Lung (tissue), 12 donors: ENCODE measurements around the gene GTF3C5. TPM values are rescaled to one million over a fixed set of nuclear protein-coding genes. Genes with fewer than 3 reads are reported as not detected.
"Not testable (repeated sequence)": the region's sequence is repeated elsewhere in the genome, so short reads cannot be mapped to it uniquely, and the experiment has no call there.

Experiments
- ATAC-seq: fragments of 200-7000 bp; cut with Tn5 transposase; one replicate; pipeline ENCODE4 v1.9.1; 2020; ENCODE audit warnings: moderate number of reproducible peaks; ENCODE audit not compliant: insufficient read depth, low FRiP score
- DNase-seq, 3 donors: peaks; one replicate each; pipeline ENCODE4 v3.0.0-alpha.2; 2013 to 2017
- H3K27ac ChIP-seq, 2 donors: one replicate each; pipeline ENCODE4 v1.5.1; 2013; ENCODE audit warnings: mild to moderate bottlenecking in 2 of 2, moderate library complexity in 2 of 2, control low read depth in 1 of 2, inconsistent platforms in 1 of 2, low read depth in 1 of 2, low read length in 1 of 2
- H3K27me3 ChIP-seq, 3 donors: one replicate each; pipeline ENCODE4 v1.5.1; 2013; ENCODE audit warnings: low read length in 2 of 3; ENCODE audit not compliant: control insufficient read depth in 3 of 3, insufficient read depth in 3 of 3
- H3K36me3 ChIP-seq, 4 donors: one replicate each; pipeline ENCODE4 v1.5.1; 2013; ENCODE audit warnings: low read length in 4 of 4, mild to moderate bottlenecking in 1 of 4, moderate library complexity in 1 of 4; ENCODE audit not compliant: control insufficient read depth in 4 of 4, insufficient read depth in 4 of 4
- H3K4me1 ChIP-seq, 5 donors: one replicate each; pipeline ENCODE4 v1.5.1; 2013; ENCODE audit warnings: low read length in 5 of 5, mild to moderate bottlenecking in 2 of 5, moderate library complexity in 1 of 5; ENCODE audit not compliant: control insufficient read depth in 5 of 5, insufficient read depth in 5 of 5
- H3K4me3 ChIP-seq: one replicate; pipeline ENCODE4 v1.5.1; 2013; ENCODE audit warnings: mild to moderate bottlenecking, control low read depth, moderate library complexity
- H3K9ac ChIP-seq, 2 donors: one replicate each; pipeline ENCODE4 v1.5.1; 2013; ENCODE audit warnings: low read length in 2 of 2, control low read depth in 1 of 2; ENCODE audit not compliant: insufficient read depth in 1 of 2
- H3K9me3 ChIP-seq, 4 donors: one replicate each; pipeline ENCODE4 v1.5.1; 2013; ENCODE audit warnings: low read length in 3 of 4, mild to moderate bottlenecking in 1 of 4, moderate library complexity in 1 of 4; ENCODE audit not compliant: control insufficient read depth in 4 of 4, insufficient read depth in 3 of 4
- WGBS, 2 donors: extraction: QIAGEN DNeasy Blood & Tissue Kit; methylation state at CpG; one replicate each; pipeline ENCODE4 v1.1.7; 2013; 5-methylcytosine and 5-hydroxymethylcytosine counted together
- polyA plus RNA-seq, 2 donors: library from polyadenylated mRNA; stranded (reverse); fragments of 200-250 nt; gene quantifications; one replicate each; pipeline ENCODE4 v1.2.1, GENCODE V29; 2013
- total RNA-seq, 2 donors: library from RNA; depleted of rRNA in 1 of 2; stranded (reverse); fragments of >200 nt in 1 of 2; gene quantifications; one replicate each; pipeline ENCODE4 v1.2.1, GENCODE V29; 2014 to 2021
- TF ChIP-seq, protein P1 (sequence below): IDR thresholded peaks from 2 replicates; pipeline ENCODE4 v1.5.1; 2012; ENCODE audit warnings: mild to moderate bottlenecking; ENCODE audit errors: control extremely low read depth, extremely low read depth
- donor health status: control.
- donor health status: control.
- donor health status: Bipolar disorder and iron deficiency.
- donor health status: healthy.
- donor health status: DM: yes; HTN: yes; CAD: no.

The GTF3C5 gene
- total and polyA plus RNA-seq, 4 donors = 41.0 to 60.0 (median 45.5) TPM

DNA sequence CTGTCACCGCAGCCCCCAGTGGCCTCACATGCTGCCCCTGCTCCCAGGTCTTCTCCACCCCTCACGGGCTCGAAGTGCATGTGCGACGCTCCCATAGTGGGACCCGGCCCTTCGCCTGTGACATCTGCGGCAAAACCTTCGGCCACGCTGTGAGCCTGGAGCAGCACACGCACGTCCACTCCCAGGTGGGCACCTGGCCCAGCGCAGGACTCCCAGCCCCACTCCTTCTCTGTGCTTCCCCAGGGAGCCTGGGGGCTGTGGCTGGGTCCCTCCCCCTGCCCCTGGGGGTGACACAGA, 41.8 kb upstream of the GTF3C5 start:
- ATAC-seq = no peak
- TF ChIP-seq, protein P1, sequence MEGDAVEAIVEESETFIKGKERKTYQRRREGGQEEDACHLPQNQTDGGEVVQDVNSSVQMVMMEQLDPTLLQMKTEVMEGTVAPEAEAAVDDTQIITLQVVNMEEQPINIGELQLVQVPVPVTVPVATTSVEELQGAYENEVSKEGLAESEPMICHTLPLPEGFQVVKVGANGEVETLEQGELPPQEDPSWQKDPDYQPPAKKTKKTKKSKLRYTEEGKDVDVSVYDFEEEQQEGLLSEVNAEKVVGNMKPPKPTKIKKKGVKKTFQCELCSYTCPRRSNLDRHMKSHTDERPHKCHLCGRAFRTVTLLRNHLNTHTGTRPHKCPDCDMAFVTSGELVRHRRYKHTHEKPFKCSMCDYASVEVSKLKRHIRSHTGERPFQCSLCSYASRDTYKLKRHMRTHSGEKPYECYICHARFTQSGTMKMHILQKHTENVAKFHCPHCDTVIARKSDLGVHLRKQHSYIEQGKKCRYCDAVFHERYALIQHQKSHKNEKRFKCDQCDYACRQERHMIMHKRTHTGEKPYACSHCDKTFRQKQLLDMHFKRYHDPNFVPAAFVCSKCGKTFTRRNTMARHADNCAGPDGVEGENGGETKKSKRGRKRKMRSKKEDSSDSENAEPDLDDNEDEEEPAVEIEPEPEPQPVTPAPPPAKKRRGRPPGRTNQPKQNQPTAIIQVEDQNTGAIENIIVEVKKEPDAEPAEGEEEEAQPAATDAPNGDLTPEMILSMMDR = no peak

DNA sequence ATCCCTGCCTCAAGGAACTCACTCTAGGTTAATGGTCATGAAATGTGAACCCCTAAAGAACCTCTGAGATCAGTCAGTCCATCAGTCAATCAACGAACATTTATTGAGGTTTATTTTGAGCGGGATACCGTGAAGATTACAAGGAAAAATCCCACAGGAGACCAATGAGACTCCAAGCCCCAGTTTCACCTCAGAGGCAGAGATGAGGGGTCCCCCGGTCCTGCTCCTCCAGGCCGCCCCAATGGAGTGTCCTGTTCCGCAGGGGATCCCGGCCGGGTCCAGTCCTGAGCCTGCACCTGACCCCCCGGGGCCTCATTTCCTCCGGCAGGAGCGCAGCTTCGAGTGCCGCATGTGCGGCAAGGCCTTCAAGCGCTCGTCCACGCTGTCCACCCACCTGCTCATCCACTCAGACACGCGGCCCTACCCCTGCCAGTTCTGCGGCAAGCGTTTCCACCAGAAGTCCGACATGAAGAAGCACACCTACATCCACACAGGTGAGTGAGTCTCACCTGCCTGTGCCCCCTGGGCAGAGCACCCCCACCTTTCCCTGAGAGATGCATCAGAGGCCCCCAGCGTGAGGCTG, 41.3 kb upstream of the GTF3C5 start:
- Histone ChIP-seq H3K9ac (no peak overlapping the region), H3K4me1 (peaks cover 0 to 8% (median 0%) of the 10 kb centered on the region in 5 donors), H3K4me3 (no peak overlapping the region), H3K9me3 (peaks cover 0 to 2% (median 0%) of the 10 kb centered on the region in 4 donors), H3K36me3 (no peaks in the 10 kb centered on the region), H3K27me3 (peaks cover 0 to 5% (median 2%) of the 10 kb centered on the region in 3 donors), H3K27ac (no peak overlapping the region)
- WGBS, 2 donors = 79 to 88% methylated on average over 23 of the region's 23 CpGs
- ATAC-seq (no peak), DNase-seq (no peak)
- TF ChIP-seq, protein P1 = no peak

More for the DNA sequence above, 41.8 kb upstream of the GTF3C5 start:
- Histone ChIP-seq H3K27ac (no peak overlapping the region), H3K27me3 (peaks cover 0 to 5% (median 0%) of the 10 kb centered on the region in 3 donors), H3K9me3 (peaks cover 0 to 2% (median 0%) of the 10 kb centered on the region in 4 donors), H3K4me1 (peaks cover 0 to 4% (median 0%) of the 10 kb centered on the region in 5 donors), H3K4me3 (no peak overlapping the region), H3K9ac (no peak overlapping the region), H3K36me3 (no peaks in the 10 kb centered on the region)
- DNase-seq = no peak
- whole genome bisulfite sequencing, 2 donors = 93 to 95% methylated on average over 13 of the region's 13 CpGs

- H3K4me1 ChIP-seq = peaks cover 0 to 13% (median 0%) of the 10 kb centered on the region in 5 donors
- not testable (repeated sequence) for ATAC-seq, H3K9ac ChIP-seq, H3K27ac ChIP-seq, H3K4me3 ChIP-seq, H3K27me3 ChIP-seq, H3K9me3 ChIP-seq, H3K36me3 ChIP-seq
- DNase-seq = peak in 2 of 3 donors; percentile 27 to 29
- WGBS, 2 donors = 79 to 81% methylated on average over 4 of the region's 4 CpGs
These were observed 40.7 kb upstream of the GTF3C5 start for GRCh38 chr9:132989998-132990557.

DNA sequence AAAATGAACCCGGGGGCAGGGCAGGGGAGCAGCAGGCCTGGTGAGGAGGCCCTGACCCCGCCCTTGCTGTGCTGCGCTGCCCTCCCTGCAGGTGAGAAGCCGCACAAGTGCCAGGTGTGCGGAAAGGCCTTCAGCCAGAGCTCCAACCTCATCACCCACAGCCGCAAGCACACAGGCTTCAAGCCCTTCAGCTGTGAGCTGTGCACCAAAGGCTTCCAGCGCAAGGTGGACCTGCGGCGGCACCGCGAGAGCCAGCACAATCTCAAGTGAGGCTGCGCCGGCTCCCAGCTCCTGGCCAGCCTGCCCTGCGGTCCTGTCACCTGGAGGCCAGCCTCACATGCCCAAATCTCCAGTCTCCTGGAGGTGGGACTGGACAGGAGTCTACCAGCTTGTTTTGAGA, 40.0 kb upstream of the GTF3C5 start:
- TF ChIP-seq, protein P1 = no peak
- peaks cover 0 to 2% (median 0%) of the 10 kb centered on the region in 4 donors for H3K9me3 ChIP-seq
- no peak overlapping the region for H3K9ac ChIP-seq
- H3K4me3 ChIP-seq = no peak overlapping the region
- DNase-seq (no peak), ATAC-seq (no peak)
- peaks cover 0 to 13% (median 0%) of the 10 kb centered on the region in 5 donors for H3K4me1 ChIP-seq
- H3K36me3 ChIP-seq = no peaks in the 10 kb centered on the region
- 90 to 96% methylated on average over 14 of the region's 14 CpGs for WGBS, 2 donors
- peaks cover 0 to 2% (median 1%) of the 10 kb centered on the region in 3 donors for H3K27me3 ChIP-seq
- no peak overlapping the region for H3K27ac ChIP-seq
